Hepatocyte (in vitro differentiated cells): ENCODE measurements around the gene TSPAN31. TPM values are rescaled to one million over a fixed set of nuclear protein-coding genes. Genes with fewer than 3 reads are reported as not detected.

Experiments
- DNase-seq: peaks from one replicate; pipeline ENCODE4 v3.0.0-alpha.2; 2016; ENCODE audit warnings: low spot score
- H2AFZ ChIP-seq: fragments of 200-600 bp; sonication (generic); 2 replicates; pipeline ENCODE4 v1.6.0; 2016; ENCODE audit warnings: antibody characterized with exemption, mild to moderate bottlenecking
- H3K27ac ChIP-seq: fragments of 200-600 bp; sonication (generic); 2 replicates; pipeline ENCODE4 v1.5.1; 2016; ENCODE audit warnings: mild to moderate bottlenecking
- H3K27me3 ChIP-seq: fragments of 200-600 bp; sonication (generic); 2 replicates; pipeline ENCODE4 v1.6.1; 2016
- H3K36me3 ChIP-seq: fragments of 200-600 bp; sonication (generic); replicated peaks from 2 replicates; pipeline ENCODE4 v1.5.1; 2016; ENCODE audit warnings: low read depth; ENCODE audit not compliant: insufficient read depth
- H3K4me1 ChIP-seq: fragments of 200-600 bp; sonication (generic); 2 replicates; pipeline ENCODE4 v1.5.1; 2016; ENCODE audit warnings: mild to moderate bottlenecking, moderate library complexity; ENCODE audit not compliant: insufficient read depth
- H3K4me2 ChIP-seq: fragments of 200-600 bp; sonication (generic); 2 replicates; pipeline ENCODE4 v1.6.0; 2016
- H3K4me3 ChIP-seq: fragments of 200-600 bp; sonication (generic); 2 replicates; pipeline ENCODE4 v1.5.1; 2016; ENCODE audit warnings: mild to moderate bottlenecking
- H3K79me2 ChIP-seq: fragments of 200-600 bp; sonication (generic); 2 replicates; pipeline ENCODE4 v1.6.0; 2017; ENCODE audit warnings: mild to moderate bottlenecking
- H3K9me2 ChIP-seq: fragments of 200-600 bp; sonication (generic); replicated peaks from 2 replicates; pipeline ENCODE4 v1.6.0; 2017; ENCODE audit warnings: mild to moderate bottlenecking; ENCODE audit not compliant: insufficient read depth
- H3K9me3 ChIP-seq: fragments of 200-600 bp; sonication (generic); 2 replicates; pipeline ENCODE4 v1.5.1; 2016; ENCODE audit warnings: low read depth, mild to moderate bottlenecking
- H4K20me1 ChIP-seq: fragments of 200-600 bp; sonication (generic); 2 replicates; pipeline ENCODE4 v1.6.0; 2016; ENCODE audit warnings: mild to moderate bottlenecking; ENCODE audit not compliant: insufficient read depth, poor library complexity, severe bottlenecking
- CTCF ChIP-seq: fragments of 200-600 bp; sonication (generic); IDR thresholded peaks from 2 replicates; pipeline ENCODE4 v1.5.1; 2016; ENCODE audit warnings: antibody characterized with exemption, mild to moderate bottlenecking; ENCODE audit not compliant: poor library complexity
- EZH2 ChIP-seq: fragments of 200-600 bp; sonication (generic); IDR thresholded peaks from 2 replicates; pipeline ENCODE4 v1.6.1; 2016; ENCODE audit warnings: antibody characterized with exemption, mild to moderate bottlenecking, borderline replicate concordance
- EZH2phosphoT487 ChIP-seq: fragments of 200-600 bp; sonication (generic); IDR thresholded peaks from one replicate; pipeline ENCODE4 v1.6.1; 2018; ENCODE audit warnings: antibody characterized with exemption, mild to moderate bottlenecking, low read depth, moderate library complexity; ENCODE audit not compliant: unreplicated experiment, severe bottlenecking
- WGBS: methylation state at CpG from one replicate; pipeline ENCODE4 v1.1.6; 2016; ENCODE audit warnings: low lambda C conversion rate; ENCODE audit errors: missing lambda C conversion rate; 5-methylcytosine and 5-hydroxymethylcytosine counted together
- polyA plus RNA-seq: library from polyadenylated mRNA; unstranded; fragments of >200 nt; fragmentation: Nextera tagmentation; extraction: Ambion mirVana; gene quantifications from 2 replicates; pipeline ENCODE4 v1.2.1, GENCODE V29; 2016
- total RNA-seq: library from RNA; depleted of rRNA; stranded (reverse); fragments of >200 nt; gene quantifications from 2 replicates; pipeline ENCODE4 v1.2.3, GENCODE V29; 2014

The TSPAN31 gene
- total and polyA plus RNA-seq, 2 experiments from 2014 or later, result 69.2 to 81.3 TPM

- H3K79me2 ChIP-seq, result no peaks in the 10 kb centered on the region
- TF ChIP-seq CTCF (no peak), EZH2 (no peak), EZH2phosphoT487 (no peak)
- H3K9me3 ChIP-seq, result no peaks in the 10 kb centered on the region
- no peak overlapping the region for H3K4me3 ChIP-seq
- H3K9me2 ChIP-seq, result no peaks in the 10 kb centered on the region
- H3K4me2 ChIP-seq, result peak overlapping the region; percentile 94
- no peak for DNase-seq
- no peaks in the 10 kb centered on the region for H4K20me1 ChIP-seq
- H2AFZ ChIP-seq, result no peak overlapping the region
- H3K4me1 ChIP-seq, result peaks cover 23% of the 10 kb centered on the region
- H3K27me3 ChIP-seq, result peaks cover 99% of the 10 kb centered on the region
- 14% methylated on average over 8 of the region's 8 CpGs for WGBS
- H3K36me3 ChIP-seq, result no peaks in the 10 kb centered on the region
- no peak overlapping the region for H3K27ac ChIP-seq
Measured at GRCh38 chr12:57735198-57735855, 9.5 kb upstream of the TSPAN31 start.

- no peaks in the 10 kb centered on the region for H3K79me2 ChIP-seq
- H3K4me3 ChIP-seq, result no peak overlapping the region
- WGBS, result 2% methylated on average over 41 of the region's 49 CpGs
- H3K4me1 ChIP-seq, result peaks cover 23% of the 10 kb centered on the region
- H4K20me1 ChIP-seq, result no peaks in the 10 kb centered on the region
- peak; percentile 56 for DNase-seq
- peak overlapping the region; percentile 45 for H2AFZ ChIP-seq
- TF ChIP-seq EZH2phosphoT487 (peak; percentile 23), CTCF (peak; percentile 37), EZH2 (peak; percentile 8)
- peaks cover 100% of the 10 kb centered on the region for H3K27me3 ChIP-seq
- no peaks in the 10 kb centered on the region for H3K9me3 ChIP-seq
- H3K4me2 ChIP-seq, result peak overlapping the region; percentile 94
- H3K9me2 ChIP-seq, result no peaks in the 10 kb centered on the region
- H3K27ac ChIP-seq, result no peak overlapping the region
- no peaks in the 10 kb centered on the region for H3K36me3 ChIP-seq
Measured at GRCh38 chr12:57735952-57736740, 8.7 kb upstream of the TSPAN31 start.

- no peaks in the 10 kb centered on the region for H3K9me3 ChIP-seq
- peak overlapping the region; percentile 94 for H3K4me2 ChIP-seq
- no peak overlapping the region for H3K4me3 ChIP-seq
- H3K36me3 ChIP-seq, result no peaks in the 10 kb centered on the region
- no peaks in the 10 kb centered on the region for H4K20me1 ChIP-seq
- 3% methylated on average over 25 of the region's 31 CpGs for WGBS
- TF ChIP-seq CTCF, result no peak
- peak; percentile 23 for TF ChIP-seq EZH2phosphoT487
- peak; percentile 81 for TF ChIP-seq EZH2
- peaks cover 100% of the 10 kb centered on the region for H3K27me3 ChIP-seq
- peaks cover 23% of the 10 kb centered on the region for H3K4me1 ChIP-seq
- H2AFZ ChIP-seq, result peak overlapping the region; percentile 68
- DNase-seq, result no peak
- no peaks in the 10 kb centered on the region for H3K9me2 ChIP-seq
- H3K79me2 ChIP-seq, result no peaks in the 10 kb centered on the region
- H3K27ac ChIP-seq, result no peak overlapping the region
Measured at GRCh38 chr12:57736741-57737466, 7.9 kb upstream of the TSPAN31 start.
